Neuronal stem cell (in vitro differentiated cells): ENCODE data around the gene UNC45A.

Experiments
- DNase-seq: peaks from one replicate; pipeline ENCODE4 v3.0.0-alpha.2; 2013; ENCODE audit warnings: low spot score
- H2AFZ ChIP-seq: one replicate; pipeline ENCODE4 v1.6.1; 2013; ENCODE audit warnings: mild to moderate bottlenecking, low read length, inconsistent platforms
- H2AK5ac ChIP-seq: 2 replicates; pipeline ENCODE4 v1.6.1; 2013; ENCODE audit warnings: low read depth, mild to moderate bottlenecking, inconsistent platforms, low read length, moderate library complexity, mixed read lengths
- H2BK120ac ChIP-seq: 2 replicates; pipeline ENCODE4 v1.6.1; 2013; ENCODE audit warnings: low read depth, mild to moderate bottlenecking, inconsistent platforms, low read length, moderate library complexity, mixed read lengths
- H2BK12ac ChIP-seq: one replicate; pipeline ENCODE4 v1.6.1; 2013; ENCODE audit warnings: low read length, inconsistent platforms
- H2BK15ac ChIP-seq: 2 replicates; pipeline ENCODE4 v1.6.1; 2013; ENCODE audit warnings: mild to moderate bottlenecking, low read length, inconsistent platforms, mixed read lengths
- H2BK5ac ChIP-seq: one replicate; pipeline ENCODE4 v1.6.1; 2013; ENCODE audit warnings: inconsistent platforms, mild to moderate bottlenecking, low read length, moderate library complexity
- H3K14ac ChIP-seq: one replicate; pipeline ENCODE4 v1.6.1; 2013; ENCODE audit warnings: low read length, inconsistent platforms
- H3K18ac ChIP-seq: 2 replicates; pipeline ENCODE4 v1.6.1; 2013; ENCODE audit warnings: low read length, inconsistent platforms
- H3K23ac ChIP-seq: 2 replicates; pipeline ENCODE4 v1.6.1; 2013; ENCODE audit warnings: low read depth, mild to moderate bottlenecking, mixed read lengths, low read length, inconsistent platforms; ENCODE audit not compliant: poor library complexity
- H3K27ac ChIP-seq: replicated peaks from 3 replicates; pipeline ENCODE4 v1.5.1; 2013; ENCODE audit warnings: low read length, inconsistent platforms
- H3K27me3 ChIP-seq, 3 experiments: 2 replicates each; pipeline ENCODE4 v1.6.1; 2013; ENCODE audit warnings: low read length in 3 of 3, mild to moderate bottlenecking in 2 of 3, inconsistent platforms in 1 of 3, low read depth in 1 of 3, mixed read lengths in 1 of 3, moderate library complexity in 1 of 3; ENCODE audit not compliant: control insufficient read depth in 3 of 3, insufficient read depth in 3 of 3
- H3K36me3 ChIP-seq, 2 donors: replicated peaks in 1 of 2; 2 replicates each; pipeline ENCODE4 v1.6.1; 2013; ENCODE audit warnings: low read length in 2 of 2; ENCODE audit not compliant: control insufficient read depth in 2 of 2, insufficient read depth in 2 of 2
- H3K4ac ChIP-seq: 2 replicates; pipeline ENCODE4 v1.6.1; 2013; ENCODE audit warnings: inconsistent platforms, mild to moderate bottlenecking, low read length, moderate library complexity
- H3K4me1 ChIP-seq, 2 donors: 1 replicate in 1 of 2; 2 replicates in 1 of 2; pipeline ENCODE4 v1.6.1; 2013; ENCODE audit warnings: low read length in 2 of 2, low read depth in 1 of 2; ENCODE audit not compliant: control insufficient read depth in 2 of 2, insufficient read depth in 1 of 2
- H3K4me2 ChIP-seq: one replicate; pipeline ENCODE4 v1.6.1; 2013; ENCODE audit warnings: mild to moderate bottlenecking, low read length, inconsistent platforms; ENCODE audit not compliant: insufficient read depth, poor library complexity, severe bottlenecking
- H3K4me3 ChIP-seq, 2 donors: 2 replicates each; pipeline ENCODE4 v1.5.1; 2013; ENCODE audit warnings: low read length in 2 of 2, mild to moderate bottlenecking in 2 of 2, inconsistent platforms in 1 of 2, moderate library complexity in 1 of 2
- H3K79me1 ChIP-seq: one replicate; pipeline ENCODE4 v1.6.1; 2013; ENCODE audit warnings: low read depth, mild to moderate bottlenecking, inconsistent platforms, low read length, moderate library complexity
- H3K9ac ChIP-seq: one replicate; pipeline ENCODE4 v1.6.1; 2013; ENCODE audit warnings: mild to moderate bottlenecking, low read depth, low read length, inconsistent platforms; ENCODE audit not compliant: poor library complexity
- H3K9me3 ChIP-seq, 2 donors: replicated peaks in 1 of 2; 2 replicates each; pipeline versions ENCODE3 to v1.6.1; 2013; ENCODE audit warnings: low read length in 2 of 2, mild to moderate bottlenecking in 2 of 2, inconsistent platforms in 1 of 2, low read depth in 1 of 2, mixed read lengths in 1 of 2, moderate library complexity in 1 of 2; ENCODE audit not compliant: control insufficient read depth in 2 of 2, insufficient read depth in 1 of 2
- H4K8ac ChIP-seq: one replicate; pipeline ENCODE4 v1.6.1; 2013; ENCODE audit warnings: low read depth, mild to moderate bottlenecking, inconsistent platforms, low read length, moderate library complexity
- H4K91ac ChIP-seq: one replicate; pipeline ENCODE4 v1.6.1; 2013; ENCODE audit warnings: low read length, low read depth, mild to moderate bottlenecking, inconsistent platforms; ENCODE audit not compliant: poor library complexity
- WGBS, 2 donors: extraction: QIAGEN DNeasy Blood & Tissue Kit; methylation state at CpG; one replicate each; pipeline ENCODE4 v1.1.7; 2013; ENCODE audit warnings: missing lambda C conversion rate in 2 of 2, mixed read lengths in 1 of 2; ENCODE audit not compliant: insufficient read length in 2 of 2, insufficient replicate concordance in 1 of 2; ENCODE audit errors: extremely low coverage in 2 of 2; 5-methylcytosine and 5-hydroxymethylcytosine counted together

UNC45A gene

GRCh38 chr15:90957791-90958190 lies 22.7 kb downstream of the UNC45A start:
- H3K23ac ChIP-seq: peak overlapping the region; percentile 77
- no peak overlapping the region for H2AFZ ChIP-seq
- peak overlapping the region; percentile 91 for H2AK5ac ChIP-seq
- peak overlapping the region; percentile 9 for H3K14ac ChIP-seq
- H4K8ac ChIP-seq: no peak overlapping the region
- no peak overlapping the region for H3K27ac ChIP-seq
- H3K9me3 ChIP-seq: peaks cover 0 to 1% of the 10 kb centered on the region in 2 donors
- peak overlapping the region; percentile 82 for H4K91ac ChIP-seq
- no peak overlapping the region for H2BK120ac ChIP-seq
- H2BK12ac ChIP-seq: no peak overlapping the region
- no CpG with 5 or more reads among the region's 6 CpGs for WGBS, 2 donors
- peaks cover 10% of the 10 kb centered on the region for H3K79me1 ChIP-seq
- no peak overlapping the region for H3K4me2 ChIP-seq
- H3K4me1 ChIP-seq: peaks cover 0 to 10% of the 10 kb centered on the region in 2 donors
- DNase-seq: no peak
- H3K9ac ChIP-seq: peak overlapping the region; percentile 95
- peak overlapping the region; percentile 48 for H2BK5ac ChIP-seq
- peaks cover 0 to 4% (median 0%) of the 10 kb centered on the region in 3 experiments for H3K27me3 ChIP-seq
- peak overlapping the region; percentile 53 for H3K18ac ChIP-seq
- H3K4me3 ChIP-seq: no peak overlapping the region
- peaks cover 26 to 43% of the 10 kb centered on the region in 2 donors for H3K36me3 ChIP-seq
- no peak overlapping the region for H2BK15ac ChIP-seq
- no peak overlapping the region for H3K4ac ChIP-seq

- H3K9me3 ChIP-seq: no peaks in the 10 kb centered on the region
- H3K27ac ChIP-seq: no peak overlapping the region
- H3K79me1 ChIP-seq: peaks cover 8% of the 10 kb centered on the region
- no peak overlapping the region for H3K18ac ChIP-seq
- H2BK15ac ChIP-seq: no peak overlapping the region
- no peak overlapping the region for H2AFZ ChIP-seq
- no peak overlapping the region for H3K4me2 ChIP-seq
- DNase-seq: no peak
- no peak overlapping the region for H2BK120ac ChIP-seq
- no peak overlapping the region for H3K9ac ChIP-seq
- no CpG with 5 or more reads among the region's 8 CpGs for WGBS, 2 donors
- H3K4me3 ChIP-seq: no peak overlapping the region
- H2BK5ac ChIP-seq: no peak overlapping the region
- peaks cover 0 to 10% of the 10 kb centered on the region in 2 donors for H3K4me1 ChIP-seq
- peaks cover 16 to 43% of the 10 kb centered on the region in 2 donors for H3K36me3 ChIP-seq
- H3K27me3 ChIP-seq: peaks cover 0 to 4% (median 0%) of the 10 kb centered on the region in 3 experiments
- H3K14ac ChIP-seq: no peak overlapping the region
- no peak overlapping the region for H2AK5ac ChIP-seq
- H3K23ac ChIP-seq: no peak overlapping the region
- H4K91ac ChIP-seq: no peak overlapping the region
- no peak overlapping the region for H4K8ac ChIP-seq
- H3K4ac ChIP-seq: no peak overlapping the region
- H2BK12ac ChIP-seq: no peak overlapping the region
Observed at GRCh38 chr15:90959028-90959595, 24.0 kb downstream of the UNC45A start.

GRCh38 chr15:90959894-90960293 lies 24.8 kb downstream of the UNC45A start:
- Histone ChIP-seq H2BK15ac (no peak overlapping the region), H3K4ac (no peak overlapping the region), H3K14ac (no peak overlapping the region), H4K91ac (no peak overlapping the region), H4K8ac (no peak overlapping the region), H2AFZ (no peak overlapping the region), H2BK5ac (no peak overlapping the region), H3K4me2 (no peak overlapping the region), H3K9me3 (no peaks in the 10 kb centered on the region), H3K18ac (no peak overlapping the region), H3K79me1 (peaks cover 8% of the 10 kb centered on the region), H3K9ac (no peak overlapping the region), H3K4me1 (peaks cover 0 to 10% of the 10 kb centered on the region in 2 donors), H3K23ac (no peak overlapping the region), H2AK5ac (no peak overlapping the region), H2BK12ac (no peak overlapping the region), H3K4me3 (peak overlapping the region in 1 of 2 donors; percentile 14), H3K27ac (no peak overlapping the region), H3K27me3 (peaks cover 0 to 4% (median 0%) of the 10 kb centered on the region in 3 experiments), H2BK120ac (no peak overlapping the region), H3K36me3 (peaks cover 16 to 49% of the 10 kb centered on the region in 2 donors)
- WGBS, 2 donors: no CpG with 5 or more reads among the region's 5 CpGs
- DNase-seq: no peak

GRCh38 chr15:90960298-90961091 lies 25.4 kb downstream of the UNC45A start:
- H3K79me1 ChIP-seq: peaks cover 8% of the 10 kb centered on the region
- H3K9ac ChIP-seq: no peak overlapping the region
- WGBS, 2 donors: no CpG with 5 or more reads among the region's 20 CpGs

More at GRCh38 chr15:90960298-90961091, 25.4 kb downstream of the UNC45A start:
- no peak overlapping the region for H2AFZ ChIP-seq
- H3K4me2 ChIP-seq: no peak overlapping the region
- H3K9me3 ChIP-seq: no peaks in the 10 kb centered on the region
- H2AK5ac ChIP-seq: no peak overlapping the region
- no peak overlapping the region for H3K18ac ChIP-seq
- no peak overlapping the region for H4K91ac ChIP-seq
- H2BK120ac ChIP-seq: no peak overlapping the region
- no peak overlapping the region for H2BK15ac ChIP-seq
- no peak overlapping the region for H3K4me3 ChIP-seq
- no peak for DNase-seq
- no peak overlapping the region for H2BK5ac ChIP-seq
- H3K4me1 ChIP-seq: peaks cover 0 to 10% of the 10 kb centered on the region in 2 donors
- peak overlapping the region; percentile 86 for H3K23ac ChIP-seq
- H2BK12ac ChIP-seq: no peak overlapping the region
- H3K27ac ChIP-seq: no peak overlapping the region
- no peak overlapping the region for H4K8ac ChIP-seq
- H3K27me3 ChIP-seq: peaks cover 0 to 4% (median 0%) of the 10 kb centered on the region in 3 experiments
- H3K4ac ChIP-seq: no peak overlapping the region
- H3K36me3 ChIP-seq: peaks cover 16 to 55% of the 10 kb centered on the region in 2 donors
- no peak overlapping the region for H3K14ac ChIP-seq
